ENCODE measurements around the gene RPS19BP1. TPM values are rescaled to one million over a fixed set of nuclear protein-coding genes. Genes with fewer than 3 reads are reported as not detected.
"Not testable (repeated sequence)": the region's sequence is repeated elsewhere in the genome, so short reads cannot be mapped to it uniquely, and the experiment has no call there.

RPS19BP1 gene
- polyA plus RNA-seq, 1 donor: 40.2 TPM

DNA sequence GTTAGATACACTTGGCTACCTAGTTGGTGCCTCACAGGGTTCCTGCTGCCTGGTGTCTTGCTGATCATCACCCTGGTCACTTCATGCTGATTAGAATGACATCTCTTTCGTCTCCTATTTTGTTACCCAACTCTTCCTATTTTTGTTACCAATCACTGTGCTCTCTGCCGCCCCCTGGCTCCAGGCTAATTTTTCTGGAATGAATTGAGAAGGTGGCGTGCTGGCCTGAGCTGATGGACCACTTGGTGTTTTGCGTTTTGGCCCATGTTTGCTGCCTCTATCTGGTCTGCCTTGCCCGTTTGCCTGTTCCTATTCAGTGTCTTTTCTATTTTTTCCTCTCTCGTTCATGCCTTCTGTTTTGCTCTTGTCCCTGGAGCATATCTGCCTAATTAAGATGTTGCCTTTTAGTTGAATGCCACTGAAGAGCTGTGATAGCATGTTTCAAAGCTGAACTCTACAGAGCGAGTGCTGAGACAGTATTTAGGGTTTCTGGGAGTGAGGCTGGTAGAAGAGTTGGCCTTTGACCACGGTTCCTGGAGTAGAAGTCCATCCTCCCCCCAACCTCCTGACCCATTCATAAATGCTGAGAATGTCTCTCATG is 18.1 kb downstream of the RPS19BP1 start:
- no peak for DNase-seq

DNA sequence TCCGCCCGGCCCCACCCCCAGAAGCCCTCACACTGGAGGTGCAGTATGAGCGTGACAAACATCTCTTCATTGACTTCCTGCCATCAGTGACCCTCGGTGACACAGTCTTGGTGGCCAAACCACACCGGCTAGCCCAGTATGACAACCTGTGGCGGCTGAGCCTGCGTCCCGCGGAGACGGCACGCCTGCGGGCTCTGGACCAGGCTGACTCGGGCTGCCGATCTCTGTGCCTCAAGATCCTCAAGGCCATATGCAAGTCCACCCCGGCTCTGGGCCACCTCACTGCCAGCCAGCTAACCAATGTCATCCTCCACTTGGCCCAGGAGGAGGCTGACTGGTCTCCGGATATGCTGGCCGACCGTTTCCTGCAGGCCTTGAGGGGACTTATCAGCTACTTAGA is 18.8 kb downstream of the RPS19BP1 start:
- DNase-seq: no peak

DNA sequence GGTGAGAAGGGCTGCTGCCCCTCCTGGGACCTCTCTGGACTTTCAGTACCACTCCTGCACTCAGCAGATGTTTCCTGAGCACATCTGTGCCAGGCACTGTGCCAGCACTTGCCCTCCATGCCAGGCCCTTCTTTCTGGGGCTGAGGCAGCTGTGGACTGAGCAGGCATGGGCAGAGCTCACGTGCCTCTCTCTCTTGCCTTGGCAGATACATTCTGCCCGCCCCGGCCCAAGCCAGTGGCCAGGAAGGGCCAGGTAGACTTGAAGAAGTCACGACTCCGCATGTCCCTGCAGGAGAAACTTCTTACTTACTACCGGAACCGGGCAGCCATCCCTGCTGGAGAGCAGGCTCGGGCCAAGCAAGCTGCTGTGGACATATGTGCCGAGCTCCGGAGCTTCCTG is 20.5 kb downstream of the RPS19BP1 start:
- DNase-seq: no peak

DNA sequence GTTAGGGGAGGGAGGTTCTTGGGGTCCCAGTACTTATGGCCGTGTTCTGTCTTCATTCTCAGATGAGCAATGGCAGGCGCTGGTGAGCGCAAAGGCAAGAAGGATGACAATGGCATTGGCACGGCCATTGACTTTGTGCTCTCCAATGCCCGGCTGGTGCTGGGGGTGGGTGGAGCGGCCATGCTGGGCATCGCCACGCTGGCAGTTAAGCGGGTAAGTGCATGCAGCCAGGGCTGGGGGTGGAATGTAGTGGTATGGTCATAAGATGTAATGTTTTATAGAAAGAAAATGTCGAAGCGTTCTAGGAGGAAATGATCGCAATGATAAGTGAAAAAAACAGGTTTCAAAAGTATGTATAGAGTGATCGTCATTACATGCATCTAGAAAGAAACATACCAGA is 21.3 kb downstream of the RPS19BP1 start:
- no peak for DNase-seq

DNA sequence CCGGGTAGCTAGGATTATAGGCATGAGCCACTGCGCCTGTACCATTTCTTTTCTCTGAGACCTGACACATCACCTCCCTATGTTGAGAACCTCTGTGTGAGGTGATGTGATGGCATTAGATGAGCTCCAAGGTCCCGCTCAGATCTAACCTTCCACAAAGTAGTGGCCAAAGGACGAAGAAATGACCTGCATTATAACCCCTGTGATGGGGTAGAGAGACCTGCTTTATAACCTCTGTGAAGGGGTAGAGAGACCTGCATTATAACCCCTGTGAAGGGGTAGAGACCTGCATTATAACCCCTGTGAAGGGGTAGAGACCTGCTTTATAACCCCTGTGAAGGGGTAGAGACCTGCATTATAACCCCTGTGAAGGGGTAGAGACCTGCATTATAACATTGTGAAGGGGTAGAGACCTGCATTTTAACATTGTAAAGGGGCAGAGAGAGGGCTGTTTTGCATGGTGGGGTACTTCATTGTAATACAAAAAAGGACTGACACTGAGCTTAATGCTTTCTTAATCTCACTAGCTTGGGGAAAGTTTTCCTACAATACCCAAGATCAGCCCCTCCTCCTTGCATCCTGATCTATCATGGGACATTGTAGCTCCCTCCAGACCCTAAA is 21.9 kb downstream of the RPS19BP1 start:
- no peak for DNase-seq

DNA sequence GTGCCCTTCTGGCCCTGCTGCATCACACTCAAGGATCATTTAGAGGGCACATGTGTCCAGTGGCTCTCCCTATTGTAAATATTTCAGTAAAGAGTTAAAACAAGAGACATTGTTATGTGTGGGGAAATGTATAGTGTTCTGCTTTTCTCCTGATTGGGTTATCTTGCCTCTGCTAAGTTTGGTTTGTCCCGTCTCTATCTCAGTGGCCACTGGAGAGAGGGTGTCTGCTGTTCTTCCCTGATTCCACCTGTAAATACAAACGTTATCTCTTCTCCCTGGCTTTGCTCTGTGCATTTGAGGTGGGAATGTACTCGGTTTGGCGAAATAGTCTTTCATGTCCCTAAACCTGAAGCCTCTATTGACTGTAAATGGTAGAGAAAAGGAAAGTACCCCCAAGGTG is 24.2 kb downstream of the RPS19BP1 start:
- no peak for DNase-seq

DNA sequence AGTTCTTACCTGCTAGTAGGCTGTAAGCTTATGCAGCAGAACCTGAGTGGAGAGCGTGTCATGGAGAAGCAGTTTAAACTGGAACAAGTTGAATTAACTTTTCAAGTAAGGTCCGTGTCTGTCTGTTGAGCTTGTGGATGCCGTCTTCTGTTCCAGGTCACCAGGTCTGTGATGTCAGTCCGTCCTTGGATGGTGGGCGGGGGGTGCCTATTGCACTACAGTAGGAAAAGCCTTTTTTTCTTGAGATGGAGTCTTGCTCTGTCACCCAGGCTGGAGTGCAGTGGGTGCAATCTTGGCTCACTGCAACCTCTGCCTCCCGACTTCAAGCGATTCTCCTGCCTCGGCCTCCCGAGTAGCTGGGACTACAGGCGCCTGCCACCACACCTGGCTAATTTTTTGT is 25.5 kb downstream of the RPS19BP1 start:
- not testable (repeated sequence) for DNase-seq

DNA sequence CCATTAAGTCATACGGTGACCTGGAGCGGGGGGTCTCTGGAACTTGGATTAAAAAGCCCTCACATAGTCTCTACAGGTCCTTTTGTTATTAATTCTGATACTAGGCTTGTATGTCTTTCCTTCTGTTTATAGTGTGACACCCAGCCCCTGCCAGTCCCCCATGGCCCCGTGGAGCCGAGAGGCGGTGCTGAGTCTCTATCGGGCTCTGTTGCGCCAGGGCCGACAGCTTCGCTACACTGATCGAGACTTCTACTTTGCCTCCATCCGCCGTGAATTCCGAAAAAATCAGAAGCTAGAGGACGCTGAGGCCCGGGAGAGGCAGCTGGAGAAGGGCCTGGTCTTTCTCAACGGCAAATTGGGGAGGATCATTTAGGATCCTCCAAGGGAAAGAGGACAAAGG is 28.5 kb downstream of the RPS19BP1 start:
- no peak for DNase-seq

DNA sequence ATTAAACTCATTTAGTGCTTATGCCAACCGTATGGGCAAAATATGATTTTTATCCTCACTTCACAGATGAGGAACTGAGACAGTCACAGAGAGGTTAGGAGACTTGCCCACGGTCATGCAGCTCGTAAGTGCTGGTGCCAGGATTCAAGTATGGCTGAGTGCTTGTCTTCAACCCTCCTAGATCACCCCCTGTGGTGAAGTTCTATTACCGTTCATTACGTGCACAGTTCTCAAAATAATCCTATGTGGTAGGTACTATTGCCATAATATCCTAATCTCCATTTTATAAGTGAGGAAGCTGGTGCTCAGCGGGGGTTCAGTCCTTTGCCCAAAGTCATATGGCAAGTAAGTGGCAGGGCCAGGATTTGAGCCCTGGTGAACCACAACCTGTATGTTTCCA is 28.9 kb downstream of the RPS19BP1 start:
- DNase-seq: no peak

DNA sequence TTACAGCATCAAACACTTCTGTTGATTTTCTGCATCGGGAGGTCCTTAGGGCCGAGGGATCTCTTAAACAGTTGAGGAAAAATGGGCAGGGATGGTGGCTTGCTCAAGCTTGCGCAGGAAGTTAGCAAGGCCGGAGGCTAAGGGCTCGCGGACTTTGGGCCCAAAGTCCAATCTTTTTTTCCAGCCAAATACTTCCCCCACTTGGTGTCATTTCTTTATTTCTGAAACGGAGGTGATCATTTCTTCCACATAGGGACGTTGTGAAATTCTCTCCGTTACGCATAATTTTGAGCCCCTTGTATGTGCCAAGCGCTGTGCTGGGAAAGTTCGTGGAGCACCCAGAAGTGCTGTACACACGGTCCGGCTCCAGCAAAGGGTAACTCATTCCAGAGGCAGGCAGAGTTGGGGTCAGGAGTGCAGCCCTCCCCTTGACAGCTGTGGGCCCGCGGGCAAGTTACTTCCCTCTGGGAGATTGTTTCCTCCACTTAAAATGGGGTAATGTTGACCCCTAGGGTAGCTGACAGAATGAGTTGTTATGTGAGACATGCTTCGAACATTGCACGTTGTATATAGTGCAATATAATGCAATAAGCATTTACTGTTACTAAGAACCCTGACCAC is 29.6 kb downstream of the RPS19BP1 start:
- DNase-seq: no peak

DNA sequence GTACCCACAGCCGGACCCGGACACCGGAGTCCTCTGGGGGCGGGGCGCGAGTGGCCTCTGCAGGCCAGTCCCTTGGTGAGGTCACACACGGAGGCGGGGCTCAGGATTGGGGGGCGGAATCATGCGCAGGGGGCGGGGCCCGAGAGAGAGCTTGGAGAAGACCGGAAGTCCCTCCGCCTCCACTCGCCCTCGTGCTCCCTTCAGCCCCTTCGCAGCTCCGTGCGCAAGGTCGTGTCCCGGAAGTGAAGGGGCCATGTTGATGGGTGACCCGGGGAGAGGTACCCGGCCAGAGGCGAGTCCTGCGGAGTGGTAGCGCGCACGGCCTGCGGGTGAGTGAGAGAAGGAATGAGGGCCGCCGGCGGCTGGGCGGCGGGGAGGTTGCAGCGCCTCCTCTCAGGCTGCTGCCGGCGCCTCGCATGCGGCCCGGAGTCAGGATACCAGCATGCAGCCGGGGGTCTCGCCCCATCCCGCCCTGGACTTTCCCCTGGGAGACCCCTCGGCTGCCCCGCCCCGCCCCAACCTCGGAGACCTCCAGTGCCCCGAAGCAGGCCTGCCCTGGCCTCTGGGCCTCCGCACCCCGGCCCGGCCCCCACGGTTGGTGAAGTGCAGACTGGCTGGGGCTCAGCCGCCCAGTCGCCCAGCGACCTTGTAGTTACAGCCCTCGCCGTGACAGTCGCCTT is 30.3 kb downstream of the RPS19BP1 start, which contains the start of gene MIEF1:
MIEF1 (plus strand) TSS at position 182 of the 680 bp plus-strand sequence. CDS start 9,005 bp downstream, outside the sequence.
- DNase-seq: peak; percentile 97

DNA sequence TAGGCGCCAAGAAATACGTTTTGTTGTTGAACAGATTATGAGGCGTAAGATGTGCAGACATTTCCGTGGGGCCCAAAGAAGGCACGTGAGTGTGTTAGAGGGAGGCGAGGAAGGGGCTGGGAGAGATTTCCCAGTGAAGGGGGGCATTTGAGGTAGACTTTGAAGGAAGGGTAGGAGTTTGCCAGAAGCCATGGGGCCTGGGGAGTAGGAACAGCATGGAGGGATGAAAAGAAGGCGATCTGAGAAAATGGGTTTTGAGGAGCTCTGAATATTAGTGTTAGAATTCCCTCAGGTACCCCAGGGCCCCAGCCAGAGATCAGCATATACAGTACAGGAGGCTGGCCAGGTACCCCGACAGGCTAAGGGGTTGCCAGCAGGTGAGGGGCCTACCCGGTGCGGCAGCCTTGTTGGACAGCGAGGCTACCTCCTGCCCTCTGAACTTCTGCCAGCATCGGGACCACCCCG is 30.9 kb downstream of the RPS19BP1 start:
- DNase-seq: no peak

DNA sequence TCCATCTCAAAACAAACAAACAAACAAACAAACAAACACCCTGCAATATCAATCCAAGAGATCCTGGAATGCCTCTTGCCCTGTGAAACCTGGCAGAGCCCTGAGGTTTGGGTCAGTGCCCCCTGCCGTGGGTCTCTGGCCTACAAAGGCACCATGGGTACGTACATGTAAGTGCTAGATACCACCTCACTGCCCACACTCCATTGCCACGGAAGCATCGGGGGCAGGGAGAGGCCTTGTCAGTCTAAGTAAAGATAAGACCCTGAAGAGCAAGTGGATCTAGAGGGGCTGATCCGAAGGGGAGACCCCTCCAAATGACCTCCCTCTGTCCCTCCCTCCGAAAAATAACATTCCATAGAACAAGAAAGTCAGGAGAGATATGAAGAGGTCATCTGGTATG is 32.4 kb downstream of the RPS19BP1 start:
- DNase-seq: no peak

DNA sequence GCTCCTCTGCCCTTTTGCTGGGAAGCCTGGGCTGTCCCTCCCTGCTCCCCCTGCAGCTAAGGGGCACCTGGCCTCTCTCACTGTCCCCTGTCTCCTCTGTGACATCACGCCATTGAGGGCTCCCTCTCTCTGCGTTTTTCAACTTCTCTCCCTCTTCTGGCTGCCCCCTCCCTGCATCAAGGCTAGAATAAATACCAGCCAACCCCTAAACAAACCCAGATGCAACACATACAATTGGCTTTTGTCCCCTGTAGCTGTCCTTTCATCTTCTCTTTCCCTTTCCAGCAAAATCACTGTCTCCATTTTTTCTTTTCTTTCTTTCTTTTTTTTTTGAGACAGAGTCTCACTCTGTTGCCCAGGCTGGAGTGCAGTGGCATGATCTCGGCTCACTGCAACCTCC is 33.7 kb downstream of the RPS19BP1 start:
- no peak for DNase-seq

DNA sequence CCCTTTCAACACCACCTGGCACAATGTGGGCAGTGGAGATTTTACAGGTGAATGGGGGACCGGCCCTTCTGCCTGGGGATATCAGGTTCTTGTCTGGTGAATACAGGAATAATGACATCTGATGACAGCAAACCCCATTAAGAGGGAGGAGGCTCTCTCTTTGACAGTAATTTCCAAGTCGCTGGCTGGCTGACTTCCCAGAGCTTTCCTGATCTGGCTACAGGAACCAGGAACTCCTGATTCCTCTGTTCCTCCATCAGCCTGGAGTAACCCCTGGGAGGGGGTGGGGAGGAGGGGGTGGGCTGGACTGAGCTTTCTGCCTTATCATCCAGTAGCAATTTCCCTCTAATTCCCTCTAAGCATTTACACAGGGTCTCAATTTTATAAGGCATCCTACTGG is 34.2 kb downstream of the RPS19BP1 start:
- no peak for DNase-seq

DNA sequence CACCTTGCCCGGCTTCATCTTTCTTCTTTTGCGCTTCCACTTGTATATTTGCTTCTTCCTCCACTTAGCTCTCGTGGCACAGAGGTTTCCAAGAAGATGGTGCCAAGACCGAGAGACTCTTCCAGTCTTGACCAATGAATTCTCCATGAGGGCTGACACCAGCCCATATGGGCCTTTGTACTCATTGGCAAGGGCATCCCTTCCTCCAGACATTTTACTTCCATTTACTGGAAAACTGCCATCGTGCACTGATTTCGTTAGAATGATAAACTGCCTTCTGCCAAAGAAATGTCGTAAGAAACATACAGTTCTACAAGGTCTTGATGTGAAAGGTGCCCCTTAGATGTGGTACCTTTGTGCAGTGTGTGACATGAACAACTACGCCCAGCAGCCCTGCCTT is 35.1 kb downstream of the RPS19BP1 start:
- DNase-seq: no peak

DNA sequence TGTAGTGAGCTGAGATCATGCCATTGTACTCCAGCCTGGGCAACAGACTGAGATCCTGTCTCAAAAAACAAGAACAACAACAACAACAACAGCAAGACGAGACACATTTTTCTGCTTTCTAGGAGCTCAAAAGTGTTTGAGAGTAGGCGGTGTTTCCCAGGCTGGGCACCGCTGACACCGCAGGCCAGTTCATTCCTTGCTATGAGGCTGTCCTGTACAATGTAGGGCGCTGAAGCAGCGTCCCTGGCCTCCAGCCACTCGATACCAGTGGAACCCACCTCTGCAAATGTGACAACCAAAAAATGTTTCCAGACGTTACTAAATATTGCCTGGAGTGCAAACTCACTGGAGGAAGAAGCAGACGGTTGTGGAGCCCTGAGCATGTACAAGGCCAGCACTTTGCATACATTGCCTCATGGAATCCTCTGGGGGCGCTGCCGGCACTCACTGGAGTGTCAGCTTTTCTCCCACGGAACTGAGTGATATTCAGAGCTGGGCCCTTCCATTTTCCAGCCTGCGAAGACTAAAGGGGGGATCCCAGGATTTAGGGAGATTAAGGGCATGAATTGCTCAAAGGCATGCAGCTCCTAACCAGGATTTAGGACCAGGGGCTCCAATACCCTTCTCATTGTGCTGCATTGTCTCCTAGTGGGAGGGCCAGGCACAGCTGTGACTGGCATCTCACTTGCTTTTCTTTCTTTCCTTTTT is 36.3 kb downstream of the RPS19BP1 start:
- DNase-seq: peak; percentile 80

DNA sequence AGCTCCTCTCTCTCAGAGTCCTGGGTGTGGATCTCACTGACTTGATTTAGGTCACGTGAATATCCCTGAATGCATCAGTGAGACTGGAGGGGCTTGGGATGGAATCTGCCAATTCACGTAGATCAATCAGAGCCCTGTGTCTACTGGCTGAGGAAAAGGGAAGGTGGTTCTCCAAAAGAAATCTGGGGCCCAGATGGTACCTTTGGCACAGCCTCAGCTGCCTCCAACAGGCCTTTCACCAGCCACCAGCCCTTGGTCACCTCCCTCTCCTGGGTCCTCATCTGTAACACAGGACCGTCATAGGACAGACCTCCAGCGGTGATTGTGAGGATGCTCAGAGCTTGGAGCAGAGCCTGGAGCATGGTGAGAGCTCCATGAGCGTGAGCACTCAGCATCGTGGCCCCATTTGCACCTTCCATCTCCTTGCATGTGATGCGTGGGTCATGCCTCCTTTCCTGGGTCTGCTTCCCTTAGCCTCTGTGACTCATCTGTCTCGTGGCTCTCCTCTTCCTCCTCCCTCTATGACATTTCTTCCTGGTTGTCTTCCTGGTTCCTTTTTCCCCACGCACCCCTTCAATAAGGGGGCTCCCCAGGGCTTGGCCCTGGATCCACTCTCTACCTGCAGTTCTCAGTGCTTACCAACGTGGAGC is 38.0 kb downstream of the RPS19BP1 start:
- no peak for DNase-seq

DNA sequence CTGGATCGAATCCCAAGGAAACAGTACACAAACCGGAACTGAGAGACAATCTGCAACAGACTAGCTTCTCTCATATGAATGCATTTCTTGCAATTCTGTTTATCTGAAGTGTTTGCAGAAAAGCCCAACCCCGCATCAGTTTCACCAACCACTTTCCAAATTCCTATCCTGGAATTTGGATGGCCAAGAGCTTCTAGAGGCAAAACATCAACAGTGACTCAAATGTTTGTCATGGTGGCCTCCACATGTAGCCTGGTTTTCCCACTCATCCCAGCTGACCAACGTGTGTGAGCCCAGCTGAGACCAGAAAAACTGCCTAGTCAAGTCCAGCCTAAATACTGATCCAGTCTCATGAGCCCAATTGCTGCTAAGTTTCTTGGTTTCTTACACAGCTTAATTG is 38.8 kb downstream of the RPS19BP1 start:
- no peak for DNase-seq

DNA sequence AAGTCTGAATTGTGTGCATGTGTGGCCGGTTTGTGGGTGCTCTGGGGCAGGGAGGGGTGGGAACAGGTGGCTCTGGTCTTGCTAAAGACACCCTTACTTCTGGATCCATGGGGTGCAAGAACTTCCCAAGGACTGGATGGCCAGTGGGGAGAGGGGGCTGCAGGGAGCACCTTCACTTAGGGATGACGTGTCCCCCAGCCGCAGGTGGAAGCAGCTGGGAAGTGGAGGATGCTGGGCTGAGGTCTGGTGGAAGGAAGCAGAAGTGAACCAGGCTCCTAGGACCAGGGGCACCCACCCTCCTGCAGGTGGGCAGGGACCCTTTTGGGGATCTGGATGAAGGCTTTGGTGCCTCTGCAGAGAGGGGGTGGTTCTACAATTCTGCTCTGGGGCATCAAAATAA is 40.4 kb downstream of the RPS19BP1 start:
- DNase-seq: no peak

DNA sequence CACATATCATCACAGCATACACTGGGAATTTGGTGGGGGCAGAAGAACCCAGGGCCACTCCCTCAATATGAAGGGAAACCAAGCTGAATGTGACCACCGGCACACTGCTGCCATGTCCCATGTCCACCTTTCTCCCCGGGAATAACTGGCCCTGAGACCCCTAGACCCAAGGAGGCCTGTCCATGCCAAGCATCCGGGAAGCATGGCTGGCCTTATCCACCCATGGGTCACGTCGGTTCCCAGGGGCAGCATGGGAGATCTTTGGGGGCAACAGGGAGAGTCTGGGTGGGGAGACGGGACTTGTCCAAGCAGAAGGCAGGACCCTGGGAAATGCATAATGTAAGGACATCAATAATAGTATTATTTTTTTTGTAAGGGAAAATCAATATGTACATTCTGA is 40.9 kb downstream of the RPS19BP1 start:
- DNase-seq: no peak
